Chondrocyte (in vitro differentiated cells): Measurements from ENCODE around the gene EMID1. TPM values are rescaled to one million over a fixed set of nuclear protein-coding genes. Genes with fewer than 3 reads are reported as not detected.

ENCODE experiments used
- DNase-seq: peaks from one replicate; pipeline ENCODE4 v3.0.0; 2021; ENCODE audit warnings: mixed read lengths, low spot score
- H3K27ac Mint-ChIP-seq: one replicate; pipeline ENCODE4 v1.8.0; 2021; ENCODE audit warnings: mild to moderate bottlenecking, moderate library complexity, mixed read lengths; ENCODE audit not compliant: unreplicated experiment
- H3K27me3 Mint-ChIP-seq: 2 replicates; pipeline ENCODE4 v1.8.0; 2021; ENCODE audit warnings: low read depth, mixed read lengths
- H3K36me3 Mint-ChIP-seq: 2 replicates; pipeline ENCODE4 v1.8.0; 2021; ENCODE audit warnings: low read depth, mixed read lengths
- H3K4me1 Mint-ChIP-seq: 2 replicates; pipeline ENCODE4 v1.8.0; 2021; ENCODE audit warnings: low read depth, mild to moderate bottlenecking, mixed read lengths
- H3K4me3 Mint-ChIP-seq: one replicate; pipeline ENCODE4 v1.8.0; 2021; ENCODE audit warnings: mild to moderate bottlenecking, moderate library complexity, mixed read lengths; ENCODE audit not compliant: unreplicated experiment
- H3K9me3 Mint-ChIP-seq: 2 replicates; pipeline ENCODE4 v1.8.0; 2021; ENCODE audit warnings: low read depth, mixed read lengths
- total RNA-seq: library from RNA; stranded (reverse); gene quantifications from 3 replicates; pipeline ENCODE4 v1.2.1, GENCODE V29; 2021
- TF ChIP-seq, protein P1 (sequence below): fragments of 200-600 bp; sonication (generic); IDR thresholded peaks from 2 replicates; pipeline ENCODE4 v1.5.0; 2021; ENCODE audit warnings: antibody characterized with exemption, mild to moderate bottlenecking, moderate library complexity

EMID1 gene
- total RNA-seq, 1 donor from 2014 or later, result not detected

GRCh38 chr22:29204455-29205183 lies 1.1 kb upstream of the EMID1 start:
- Mint-ChIP-seq H3K4me1 (peaks cover 11% of the 10 kb centered on the region), H3K27me3 (peaks cover 5% of the 10 kb centered on the region), H3K36me3 (no peaks in the 10 kb centered on the region), H3K4me3 (peak overlapping the region; percentile 52), H3K9me3 (no peaks in the 10 kb centered on the region), H3K27ac (no peak overlapping the region)
- TF ChIP-seq, protein P1, sequence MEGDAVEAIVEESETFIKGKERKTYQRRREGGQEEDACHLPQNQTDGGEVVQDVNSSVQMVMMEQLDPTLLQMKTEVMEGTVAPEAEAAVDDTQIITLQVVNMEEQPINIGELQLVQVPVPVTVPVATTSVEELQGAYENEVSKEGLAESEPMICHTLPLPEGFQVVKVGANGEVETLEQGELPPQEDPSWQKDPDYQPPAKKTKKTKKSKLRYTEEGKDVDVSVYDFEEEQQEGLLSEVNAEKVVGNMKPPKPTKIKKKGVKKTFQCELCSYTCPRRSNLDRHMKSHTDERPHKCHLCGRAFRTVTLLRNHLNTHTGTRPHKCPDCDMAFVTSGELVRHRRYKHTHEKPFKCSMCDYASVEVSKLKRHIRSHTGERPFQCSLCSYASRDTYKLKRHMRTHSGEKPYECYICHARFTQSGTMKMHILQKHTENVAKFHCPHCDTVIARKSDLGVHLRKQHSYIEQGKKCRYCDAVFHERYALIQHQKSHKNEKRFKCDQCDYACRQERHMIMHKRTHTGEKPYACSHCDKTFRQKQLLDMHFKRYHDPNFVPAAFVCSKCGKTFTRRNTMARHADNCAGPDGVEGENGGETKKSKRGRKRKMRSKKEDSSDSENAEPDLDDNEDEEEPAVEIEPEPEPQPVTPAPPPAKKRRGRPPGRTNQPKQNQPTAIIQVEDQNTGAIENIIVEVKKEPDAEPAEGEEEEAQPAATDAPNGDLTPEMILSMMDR, result no peak
- no peak for DNase-seq

GRCh38 chr22:29205252-29205593 lies 473 bp upstream of the EMID1 start:
- no peak for DNase-seq
- H3K27ac Mint-ChIP-seq, result no peak overlapping the region
- H3K27me3 Mint-ChIP-seq, result peaks cover 2% of the 10 kb centered on the region
- H3K4me3 Mint-ChIP-seq, result peak overlapping the region; percentile 52
- H3K4me1 Mint-ChIP-seq, result peaks cover 11% of the 10 kb centered on the region
- no peaks in the 10 kb centered on the region for H3K9me3 Mint-ChIP-seq
- H3K36me3 Mint-ChIP-seq, result no peaks in the 10 kb centered on the region
- TF ChIP-seq, protein P1, result no peak

DNA sequence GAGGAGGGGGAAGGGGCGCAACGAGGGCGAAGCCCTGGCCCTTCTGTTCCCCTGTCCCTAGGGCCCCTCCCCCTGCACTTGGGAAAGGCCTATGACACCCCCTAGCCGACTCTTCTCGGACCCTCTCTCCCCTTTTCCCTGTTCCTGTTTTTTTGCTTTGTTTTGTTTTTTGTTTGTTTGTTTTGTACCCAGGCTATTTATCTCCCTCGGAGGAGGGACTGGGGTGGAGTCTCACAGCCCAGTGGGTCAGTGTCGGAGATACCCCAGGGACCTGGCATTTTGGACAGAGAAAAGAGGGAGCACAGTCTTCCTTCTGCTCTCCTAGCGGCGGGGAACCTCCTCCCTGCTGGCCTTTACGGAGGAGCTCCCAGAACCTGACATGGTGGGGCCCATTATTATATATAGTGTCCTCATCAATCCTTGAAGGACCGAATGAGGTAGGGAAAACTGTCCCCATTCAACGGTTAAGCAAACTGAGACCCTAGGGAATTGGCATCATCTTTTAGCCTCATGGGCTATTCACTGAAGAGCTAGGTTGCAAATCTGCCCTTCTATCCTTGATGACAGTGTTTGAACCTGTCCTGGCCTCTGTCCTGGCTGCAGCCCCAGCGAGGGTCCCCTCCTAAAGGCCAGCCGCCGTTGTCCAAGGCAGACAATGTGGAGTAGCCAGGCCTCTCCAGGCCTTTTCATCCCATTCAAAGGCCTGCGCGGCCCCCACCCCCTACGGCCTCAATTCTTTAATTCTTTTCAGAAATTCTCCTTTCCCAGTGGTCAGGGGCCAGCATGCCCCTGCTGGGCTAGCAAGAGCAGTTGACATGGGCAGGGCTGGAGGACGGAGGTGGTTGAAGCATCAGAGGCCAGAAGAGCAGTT lies 911 bp downstream of the EMID1 start:
- DNase-seq, result no peak
- Mint-ChIP-seq H3K4me1 (peaks cover 11% of the 10 kb centered on the region), H3K36me3 (no peaks in the 10 kb centered on the region), H3K4me3 (peak overlapping the region; percentile 73), H3K9me3 (no peaks in the 10 kb centered on the region), H3K27ac (peak overlapping the region; percentile 49), H3K27me3 (peaks cover 7% of the 10 kb centered on the region)
- TF ChIP-seq, protein P1, result no peak

- no peak overlapping the region for H3K4me3 Mint-ChIP-seq
- no peaks in the 10 kb centered on the region for H3K9me3 Mint-ChIP-seq
- H3K27ac Mint-ChIP-seq, result peak overlapping the region; percentile 49
- H3K36me3 Mint-ChIP-seq, result no peaks in the 10 kb centered on the region
- H3K27me3 Mint-ChIP-seq, result peaks cover 7% of the 10 kb centered on the region
- TF ChIP-seq, protein P1, result no peak
- DNase-seq, result no peak
- peaks cover 9% of the 10 kb centered on the region for H3K4me1 Mint-ChIP-seq
Measured at GRCh38 chr22:29207243-29207550, 1.5 kb downstream of the EMID1 start.

- Mint-ChIP-seq H3K4me3 (no peak overlapping the region), H3K9me3 (no peaks in the 10 kb centered on the region), H3K4me1 (peaks cover 3% of the 10 kb centered on the region), H3K36me3 (no peaks in the 10 kb centered on the region), H3K27ac (no peak overlapping the region), H3K27me3 (peaks cover 7% of the 10 kb centered on the region)
- DNase-seq, result no peak
- TF ChIP-seq, protein P1, result no peak
Measured at GRCh38 chr22:29207562-29208501, 2.1 kb downstream of the EMID1 start.
